ENCODE results near the gene MAP3K4. TPM values are rescaled to one million over a fixed set of nuclear protein-coding genes. Genes with fewer than 3 reads are reported as not detected.

The MAP3K4 gene
- total RNA-seq, 1 experiment from 2014 or later = 69.8 TPM

DNA sequence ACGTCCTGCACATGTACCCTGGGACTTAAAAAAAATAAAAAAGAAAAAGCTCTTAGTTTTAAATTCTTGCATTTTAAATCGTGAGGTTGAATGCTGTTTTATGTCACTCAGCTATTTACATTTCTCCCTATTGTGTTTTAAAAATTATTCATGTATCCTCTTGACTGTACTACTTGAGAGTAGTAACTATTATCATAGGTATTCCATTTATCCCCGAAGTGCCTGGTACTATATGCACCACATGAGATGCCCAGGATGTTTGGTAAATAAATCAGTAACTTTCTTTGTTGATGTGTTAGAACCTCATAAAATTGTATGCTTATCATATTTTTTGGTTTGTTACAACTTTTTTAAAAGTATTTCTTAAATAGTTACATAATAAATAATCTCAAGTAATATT is 18.4 kb downstream of the MAP3K4 start (continued):
- TF ChIP-seq, protein P1, sequence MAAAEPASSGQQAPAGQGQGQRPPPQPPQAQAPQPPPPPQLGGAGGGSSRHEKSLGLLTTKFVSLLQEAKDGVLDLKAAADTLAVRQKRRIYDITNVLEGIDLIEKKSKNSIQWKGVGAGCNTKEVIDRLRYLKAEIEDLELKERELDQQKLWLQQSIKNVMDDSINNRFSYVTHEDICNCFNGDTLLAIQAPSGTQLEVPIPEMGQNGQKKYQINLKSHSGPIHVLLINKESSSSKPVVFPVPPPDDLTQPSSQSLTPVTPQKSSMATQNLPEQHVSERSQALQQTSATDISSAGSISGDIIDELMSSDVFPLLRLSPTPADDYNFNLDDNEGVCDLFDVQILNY (CRISPR knock-in tag; IDR thresholded peaks at IDR 0.05) = no peak
- TF ChIP-seq CREB1 (CRISPR knock-in tag; IDR thresholded peaks at IDR 0.05) (no peak), ATF1 (CRISPR knock-in tag; IDR thresholded peaks at IDR 0.05) (no peak), ZNF281 (CRISPR knock-in tag; IDR thresholded peaks at IDR 0.05) (no peak)

DNA sequence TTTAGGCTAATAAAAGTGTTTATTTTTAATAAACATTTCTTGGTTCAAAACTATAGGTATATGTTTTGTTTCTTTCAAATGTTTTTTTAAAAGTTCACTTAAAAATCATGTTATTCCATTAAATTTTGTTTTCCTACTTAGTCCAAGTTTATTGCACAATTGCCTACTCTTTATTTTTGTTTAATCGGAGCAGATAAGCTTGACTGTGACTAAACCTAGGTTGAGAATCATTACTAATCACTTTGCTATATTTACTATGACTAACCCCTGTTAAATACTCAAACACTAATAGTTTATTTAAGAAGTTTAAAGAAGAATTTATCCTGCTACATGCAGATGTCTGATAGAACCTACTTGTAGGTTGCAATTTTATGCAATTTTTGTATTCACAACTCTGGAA is 18.8 kb downstream of the MAP3K4 start:
- CTCF ChIA-PET = interaction anchor here (0.6 to 1.3 kb wide), 2 partner anchors 19 to 361 kb away, joined by 3 read pairs; partner anchors contain the start of gene MAP3K4
- Mint-ChIP-seq H3K4me3 (peak overlapping the region; percentile 66), H3K4me1 (peaks cover 71% of the 10 kb centered on the region), H3K9me3 (no peaks in the 10 kb centered on the region), H3K36me3 (peaks cover 3% of the 10 kb centered on the region; the same call in 1 of the 2 replicates), H3K27ac (peak overlapping the region; percentile 93), H3K27me3 (ENCODE audit: low read depth) (no peaks in the 10 kb centered on the region)
- POLR2A ChIA-PET = interaction anchor here (1.2 kb wide), 1 partner anchor 19 kb away, joined by 4 read pairs; the partner anchor contains the start of gene MAP3K4
- ATAC-seq (no peak), DNase-seq (ENCODE audit: low spot score) (no peak)
- TF ChIP-seq ZSCAN18 (CRISPR knock-in tag; IDR thresholded peaks at IDR 0.05) = no peak
- no peak for TF ChIP-seq ESRRA (CRISPR knock-in tag; IDR thresholded peaks at IDR 0.05; ENCODE audit: borderline replicate concordance)
- TF ChIP-seq, protein P2, sequence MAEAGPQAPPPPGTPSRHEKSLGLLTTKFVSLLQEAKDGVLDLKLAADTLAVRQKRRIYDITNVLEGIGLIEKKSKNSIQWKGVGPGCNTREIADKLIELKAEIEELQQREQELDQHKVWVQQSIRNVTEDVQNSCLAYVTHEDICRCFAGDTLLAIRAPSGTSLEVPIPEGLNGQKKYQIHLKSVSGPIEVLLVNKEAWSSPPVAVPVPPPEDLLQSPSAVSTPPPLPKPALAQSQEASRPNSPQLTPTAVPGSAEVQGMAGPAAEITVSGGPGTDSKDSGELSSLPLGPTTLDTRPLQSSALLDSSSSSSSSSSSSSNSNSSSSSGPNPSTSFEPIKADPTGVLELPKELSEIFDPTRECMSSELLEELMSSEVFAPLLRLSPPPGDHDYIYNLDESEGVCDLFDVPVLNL (CRISPR knock-in tag; IDR thresholded peaks at IDR 0.05; ENCODE audit: borderline replicate concordance, low read depth) = no peak
- TF ChIP-seq FOXJ3 (CRISPR knock-in tag; IDR thresholded peaks at IDR 0.05; ENCODE audit: borderline replicate concordance) = no peak
- no peak for TF ChIP-seq ZNF219 (CRISPR knock-in tag; IDR thresholded peaks at IDR 0.05; ENCODE audit: borderline replicate concordance)
- TF ChIP-seq ZNF232 (CRISPR knock-in tag; IDR thresholded peaks at IDR 0.05) = no peak
- no peak for TF ChIP-seq TCF7 (CRISPR knock-in tag; IDR thresholded peaks at IDR 0.05; ENCODE audit: low read depth)
- no peak for TF ChIP-seq AFF4 (CRISPR knock-in tag; IDR thresholded peaks at IDR 0.05; ENCODE audit: borderline replicate concordance)
- no peak for TF ChIP-seq GRHL2 (CRISPR knock-in tag; IDR thresholded peaks at IDR 0.05; ENCODE audit: insufficient replicate concordance, severe bottlenecking)
- TF ChIP-seq FOXP1 (CRISPR knock-in tag; IDR thresholded peaks at IDR 0.05; ENCODE audit: borderline replicate concordance) = no peak
- no peak for TF ChIP-seq ARID4B (CRISPR knock-in tag; IDR thresholded peaks at IDR 0.05; ENCODE audit: borderline replicate concordance)
- TF ChIP-seq TEAD4 (CRISPR knock-in tag; IDR thresholded peaks at IDR 0.05) = no peak
- TF ChIP-seq, protein P1 (CRISPR knock-in tag; IDR thresholded peaks at IDR 0.05) = no peak
- no peak for TF ChIP-seq ELF4 (CRISPR knock-in tag; IDR thresholded peaks at IDR 0.05; ENCODE audit: low read depth)
- no peak for TF ChIP-seq ZBTB21 (CRISPR knock-in tag; IDR thresholded peaks at IDR 0.05; ENCODE audit: borderline replicate concordance)

Data from WTC11 (cell line).